Measurements from ENCODE around the gene DGKD. TPM values are rescaled to one million over a fixed set of nuclear protein-coding genes. Genes with fewer than 3 reads are reported as not detected.
"Not testable (repeated sequence)": the region's sequence is repeated elsewhere in the genome, so short reads cannot be mapped to it uniquely, and the experiment has no call there.

Gene DGKD
- total and polyA plus RNA-seq, 10 of the 15 experiments (the other 5 are each of a cell fraction or from before 2014, with no cell fraction given), result 2.7 to 81.9 (median 27.0) TPM

GRCh38 chr2:233395687-233396086 lies 41.4 kb downstream of the DGKD start (continued):
- no peak for TF ChIP-seq CEBPZ (IDR thresholded peaks at IDR 0.05; ENCODE audit: low read depth, low read length)
- no peak for TF ChIP-seq ZBTB33 (IDR thresholded peaks at IDR 0.05)

GRCh38 chr2:233396726-233397665 lies 42.7 kb downstream of the DGKD start:
- H3K27me3 ChIP-seq (replicated peaks in 1 of 2; ENCODE audit: control insufficient read depth in 2 of 2, insufficient read depth in 2 of 2, low read length in 1 of 2); H3K27ac ChIP-seq (ENCODE audit: control insufficient read depth, insufficient read depth); SMC1A ChIA-PET (ENCODE audit: uncharacterized antibody, unreplicated experiment); H3K9me3 ChIP-seq (replicated peaks; ENCODE audit: control insufficient read depth, insufficient read depth, low read length); BruUV-seq (replicated peaks); H3K79me2 ChIP-seq (ENCODE audit: control insufficient read depth, insufficient read depth, low read length); H2AFZ ChIP-seq (ENCODE audit: control insufficient read depth, low read depth, low read length); DNase-seq (ENCODE audit: low read depth, low spot score); intact Hi-C loops (cut with micrococcal nuclease; ENCODE audit: unreplicated experiment); H3K36me3 ChIP-seq (ENCODE audit: control insufficient read depth in 2 of 2, insufficient read depth in 2 of 2, low read length in 1 of 2); H4K20me1 ChIP-seq (ENCODE audit: control insufficient read depth, insufficient read depth); FAIRE-seq; RAD21 ChIA-PET (ENCODE audit: unreplicated experiment); in situ Hi-C loops (cut with MboI); H3K4me2 ChIP-seq (ENCODE audit: control insufficient read depth, insufficient read depth); ATAC-seq; H3K9ac ChIP-seq (ENCODE audit: control insufficient read depth, insufficient read depth, low read length); H3K4me1 ChIP-seq (ENCODE audit: control insufficient read depth, insufficient read depth, low read length); H3K4me3 ChIP-seq: not testable (repeated sequence)
- CTCF ChIA-PET, result interaction anchor here (0.7 to 1.4 kb wide), 2 partner anchors 8 to 13 kb away, joined by 3 to 7 read pairs; no protein-coding TSS in a partner anchor
- POLR2A ChIA-PET, result interaction anchor here (0.5 kb wide), 1 partner anchor 441 kb away, joined by 3 read pairs; no protein-coding TSS in a partner anchor
- WGBS (ENCODE audit: insufficient coverage, insufficient replicate concordance, low lambda C conversion rate, missing lambda C conversion rate), result 79% methylated on average over 11 of the region's 12 CpGs
